GM19023 (cell line): Measurements from ENCODE around the gene LENG1.
"Not testable (repeated sequence)": the region's sequence is repeated elsewhere in the genome, so short reads cannot be mapped to it uniquely, and the experiment has no call there.

Source experiments
- ATAC-seq: cut with Tn5 transposase; IDR thresholded peaks from one replicate; pipeline ENCODE4 v1.9.1; 2021; ENCODE audit warnings: mild to moderate bottlenecking, moderate library complexity; ENCODE audit not compliant: unreplicated experiment

LENG1 gene

GRCh38 chr19:54159352-54160181 is at the start of gene LENG1:
Gene LENG1 (minus strand): TSS chr19:54159721. CDS start chr19:54159695, 26 bp downstream.
- ATAC-seq = peak; percentile 95

GRCh38 chr19:54208784-54209057 is 49.2 kb upstream of the LENG1 start:
- no peak for ATAC-seq

GRCh38 chr19:54207983-54208783 is 48.7 kb upstream of the LENG1 start:
- no peak for ATAC-seq

GRCh38 chr19:54207676-54207982 is 48.1 kb upstream of the LENG1 start:
- ATAC-seq = no peak

GRCh38 chr19:54207193-54207592 is 47.7 kb upstream of the LENG1 start:
- not testable (repeated sequence) for ATAC-seq

- ATAC-seq = no peak
Measured at GRCh38 chr19:54206831-54207177, 47.3 kb upstream of the LENG1 start.

- no peak for ATAC-seq
Measured at GRCh38 chr19:54206030-54206830, 46.7 kb upstream of the LENG1 start.

GRCh38 chr19:54204767-54205468 is 45.4 kb upstream of the LENG1 start:
- ATAC-seq = no peak

- no peak for ATAC-seq
Measured at GRCh38 chr19:54203151-54203611, 43.7 kb upstream of the LENG1 start.

GRCh38 chr19:54201980-54202379 is 42.5 kb upstream of the LENG1 start:
- ATAC-seq = no peak

GRCh38 chr19:54201172-54201701 is 41.7 kb upstream of the LENG1 start:
- no peak for ATAC-seq

- ATAC-seq = no peak
Measured at GRCh38 chr19:54199401-54199800, 39.9 kb upstream of the LENG1 start.

GRCh38 chr19:54197121-54197520 is 37.6 kb upstream of the LENG1 start:
- no peak for ATAC-seq

- no peak for ATAC-seq
Measured at GRCh38 chr19:54196536-54196935, 37.0 kb upstream of the LENG1 start.

GRCh38 chr19:54194463-54194862 is 34.9 kb upstream of the LENG1 start:
- not testable (repeated sequence) for ATAC-seq

GRCh38 chr19:54193011-54193410 is 33.5 kb upstream of the LENG1 start:
- no peak for ATAC-seq

GRCh38 chr19:54191811-54192453 is 32.4 kb upstream of the LENG1 start:
- ATAC-seq = no peak

- peak; percentile 30 for ATAC-seq
Measured at GRCh38 chr19:54191011-54191810, 31.7 kb upstream of the LENG1 start, which contains the start of gene TSEN34. Gene TSEN34 (plus strand): TSS chr19:54191308. CDS start chr19:54191365, 57 bp downstream.

- ATAC-seq = peak; percentile 42
Measured at GRCh38 chr19:54190503-54191010, 31.0 kb upstream of the LENG1 start.
